GM19455 (cell line): ENCODE measurements around the gene CSF2RB.
"Not testable (repeated sequence)": the region's sequence is repeated elsewhere in the genome, so short reads cannot be mapped to it uniquely, and the experiment has no call there.

Experiments
- ATAC-seq: cut with Tn5 transposase; IDR thresholded peaks from one replicate; pipeline ENCODE4 v1.9.1; 2021; ENCODE audit not compliant: unreplicated experiment

The CSF2RB gene

GRCh38 chr22:36961626-36962025, 48.2 kb downstream of the CSF2RB start:
- no peak for ATAC-seq

GRCh38 chr22:36963302-36963701, 49.9 kb downstream of the CSF2RB start:
- no peak for ATAC-seq

GRCh38 chr22:36964106-36964505, 50.7 kb downstream of the CSF2RB start:
- ATAC-seq: no peak

- no peak for ATAC-seq
These were observed 52.3 kb downstream of the CSF2RB start for GRCh38 chr22:36965696-36966095.

- no peak for ATAC-seq
These were observed 53.6 kb downstream of the CSF2RB start for GRCh38 chr22:36966851-36967540.

- no peak for ATAC-seq
These were observed 55.0 kb downstream of the CSF2RB start for GRCh38 chr22:36968249-36968964.

GRCh38 chr22:36971341-36972125, 58.1 kb downstream of the CSF2RB start:
- no peak for ATAC-seq

GRCh38 chr22:36976606-36977005, 63.2 kb downstream of the CSF2RB start:
- ATAC-seq: no peak

GRCh38 chr22:36977401-36977861, 64.0 kb downstream of the CSF2RB start:
- ATAC-seq: peak; percentile 52

GRCh38 chr22:36977947-36978660, 64.7 kb downstream of the CSF2RB start:
- no peak for ATAC-seq

- no peak for ATAC-seq
These were observed 65.8 kb downstream of the CSF2RB start for GRCh38 chr22:36979016-36979910.

- ATAC-seq: no peak
These were observed 67.9 kb downstream of the CSF2RB start for GRCh38 chr22:36981247-36981775.

GRCh38 chr22:36982136-36982535, 68.7 kb downstream of the CSF2RB start:
- no peak for ATAC-seq

GRCh38 chr22:36985211-36985889, 71.9 kb downstream of the CSF2RB start:
- ATAC-seq: no peak

GRCh38 chr22:36986242-36986821, 72.9 kb downstream of the CSF2RB start:
- no peak for ATAC-seq

- no peak for ATAC-seq
These were observed 74.8 kb downstream of the CSF2RB start for GRCh38 chr22:36988075-36988832.

GRCh38 chr22:36989012-36989411, 75.6 kb downstream of the CSF2RB start:
- not testable (repeated sequence) for ATAC-seq
